ENCODE results near the gene DENND2D. TPM values are rescaled to one million over a fixed set of nuclear protein-coding genes. Genes with fewer than 3 reads are reported as not detected.

The DENND2D gene
- total and polyA plus RNA-seq, 10 of the 15 experiments (the other 5 are each of a cell fraction or from before 2014, with no cell fraction given), result 149 to 375 (median 172) TPM

DNA sequence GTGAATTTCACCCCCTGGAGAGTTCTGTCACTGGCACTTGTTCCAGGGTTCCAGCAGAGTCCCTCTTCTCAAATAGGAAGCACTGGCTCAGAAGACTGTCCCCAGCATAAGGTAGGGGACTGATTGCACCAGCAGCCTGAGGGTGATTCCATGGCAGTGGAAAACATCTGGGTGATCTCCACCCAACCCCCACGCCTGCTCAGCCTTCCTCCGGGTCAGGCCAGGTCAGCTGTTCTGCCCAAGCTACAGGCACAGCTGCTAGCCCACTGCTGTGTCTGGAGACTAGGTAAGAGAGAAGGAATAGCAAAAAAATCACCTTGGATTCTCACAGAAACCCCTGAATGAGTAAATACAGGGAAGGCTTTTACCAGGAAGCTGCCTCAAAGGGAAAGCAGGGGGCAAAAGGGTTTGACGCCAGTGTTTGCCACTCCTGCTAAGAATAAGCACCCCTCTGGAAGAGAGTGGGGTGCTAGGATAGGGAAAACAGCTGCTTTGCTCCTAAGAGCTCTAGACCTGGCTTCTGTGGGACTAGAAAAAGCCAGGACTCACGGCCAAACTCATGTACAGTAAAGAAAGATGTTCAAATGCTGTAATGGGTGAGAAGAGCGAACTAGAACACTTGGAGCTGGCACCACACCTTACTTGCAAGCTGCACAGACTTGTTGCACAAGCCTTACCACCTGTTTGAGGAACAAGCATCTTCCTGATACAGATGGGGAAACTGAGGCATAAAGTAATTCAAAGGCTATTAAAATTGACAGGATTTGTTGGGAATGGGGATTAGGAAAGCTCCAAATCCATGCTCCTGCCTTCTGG is 1.0 kb upstream of the DENND2D start (continued):
- TF ChIP-seq ETV6 (conservative IDR thresholded peaks at IDR 0.05 in 1 of 2, IDR thresholded peaks at IDR 0.05 in 1 of 2; ENCODE audit: borderline replicate concordance in 1 of 2, low read depth in 1 of 2), result no peak
- TF ChIP-seq POU2F2 (IDR thresholded peaks at IDR 0.05; ENCODE audit: borderline replicate concordance, low read depth, low read length), result peak; percentile 44; the same call in 2 of the 3 replicates
- TF ChIP-seq, protein P1, sequence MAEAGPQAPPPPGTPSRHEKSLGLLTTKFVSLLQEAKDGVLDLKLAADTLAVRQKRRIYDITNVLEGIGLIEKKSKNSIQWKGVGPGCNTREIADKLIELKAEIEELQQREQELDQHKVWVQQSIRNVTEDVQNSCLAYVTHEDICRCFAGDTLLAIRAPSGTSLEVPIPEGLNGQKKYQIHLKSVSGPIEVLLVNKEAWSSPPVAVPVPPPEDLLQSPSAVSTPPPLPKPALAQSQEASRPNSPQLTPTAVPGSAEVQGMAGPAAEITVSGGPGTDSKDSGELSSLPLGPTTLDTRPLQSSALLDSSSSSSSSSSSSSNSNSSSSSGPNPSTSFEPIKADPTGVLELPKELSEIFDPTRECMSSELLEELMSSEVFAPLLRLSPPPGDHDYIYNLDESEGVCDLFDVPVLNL (IDR thresholded peaks at IDR 0.05; ENCODE audit: low read depth, low read length), result no peak
- TF ChIP-seq MTA3 (IDR thresholded peaks at IDR 0.05; ENCODE audit: borderline replicate concordance, low read length), result no peak
- TF ChIP-seq SREBF1 (IDR thresholded peaks at IDR 0.05; ENCODE audit: low read length), result no peak
- no peak for TF ChIP-seq SMARCA5 (IDR thresholded peaks at IDR 0.05)
- TF ChIP-seq BHLHE40 (IDR thresholded peaks at IDR 0.05; ENCODE audit: borderline replicate concordance in 1 of 2, low read depth in 2 of 2, low read length in 1 of 2), result no peak
- TF ChIP-seq PML (IDR thresholded peaks at IDR 0.05; ENCODE audit: low read length), result no peak
- no peak for TF ChIP-seq TAF1 (IDR thresholded peaks at IDR 0.05; ENCODE audit: borderline replicate concordance, low read depth, low read length)
- peak; percentile 82 for TF ChIP-seq POLR2AphosphoS5 (IDR thresholded peaks at IDR 0.05; ENCODE audit: low read length)
- peak; percentile 49 for TF ChIP-seq POLR2AphosphoS2 (IDR thresholded peaks at IDR 0.05; ENCODE audit: low read depth, low read length)
